Hair follicle dermal papilla cell (primary cell): ENCODE results near the gene GM2A. TPM values are rescaled to one million over a fixed set of nuclear protein-coding genes. Genes with fewer than 3 reads are reported as not detected.

Experiments used
- total RNA-seq: library from RNA; depleted of rRNA; stranded (reverse); fragments of >200 nt; gene quantifications from 2 replicates; pipeline ENCODE4 v1.2.3, GENCODE V29; 2012

GM2A gene
- total RNA-seq: 28.2 and 28.3 TPM in 2 replicates

GRCh38 chr5:151252762-151253604 lies at the start of gene GM2A:
Gene GM2A (plus strand): TSS chr5:151253185. CDS start chr5:151253217, 32 bp downstream.

GRCh38 chr5:151223447-151224264 lies 29.3 kb upstream of the GM2A start, which contains the start of gene CCDC69:
Gene CCDC69 (minus strand): TSS chr5:151224092. CDS start chr5:151223970, 122 bp downstream.

GRCh38 chr5:151303666-151304065 lies 50.7 kb downstream of the GM2A start, which contains the start of gene SLC36A3:
Gene SLC36A3 (minus strand): TSS chr5:151303766. CDS start chr5:151303354, 412 bp downstream.

Other genes starting within 250 kb of the GM2A start
- 9.4 and 31.2 TPM in 2 replicates for gene GPX3, start 232.6 kb upstream of the GM2A start, total RNA-seq
- gene TNIP1, start 172.2 kb upstream of the GM2A start, total RNA-seq: 111 and 128 TPM in 2 replicates
- 666 and 722 TPM in 2 replicates for gene ANXA6, start 95.4 kb upstream of the GM2A start, total RNA-seq
- gene CCDC69, start 29.1 kb upstream of the GM2A start, total RNA-seq: 4.4 and 6.7 TPM in 2 replicates
- gene SLC36A3, start 50.6 kb downstream of the GM2A start, total RNA-seq: not detected in 2 replicates
- not detected in 2 replicates for gene SLC36A2, start 94.4 kb downstream of the GM2A start, total RNA-seq
- gene SLC36A1, start 194.4 kb downstream of the GM2A start, total RNA-seq: 19.1 and 23.7 TPM in 2 replicates